SH-SY5Y (cell line): Measurements from ENCODE around the gene MAN2A1.

Experiments
- GATA2 ChIP-seq: IDR thresholded peaks from 2 replicates; pipeline ENCODE4 v1.6.1; 2011; ENCODE audit warnings: mild to moderate bottlenecking, low read depth, low read length
- GATA3 ChIP-seq: IDR thresholded peaks from 2 replicates; pipeline ENCODE4 v1.6.1; 2011; ENCODE audit warnings: low read depth, mild to moderate bottlenecking, low read length, moderate library complexity

- no peak for TF ChIP-seq GATA2
- no peak for TF ChIP-seq GATA3
Measured at GRCh38 chr5:109805883-109806282, 116.2 kb downstream of the MAN2A1 start.
